ENCODE results near the gene ATP2C2.

The ATP2C2 gene

DNA sequence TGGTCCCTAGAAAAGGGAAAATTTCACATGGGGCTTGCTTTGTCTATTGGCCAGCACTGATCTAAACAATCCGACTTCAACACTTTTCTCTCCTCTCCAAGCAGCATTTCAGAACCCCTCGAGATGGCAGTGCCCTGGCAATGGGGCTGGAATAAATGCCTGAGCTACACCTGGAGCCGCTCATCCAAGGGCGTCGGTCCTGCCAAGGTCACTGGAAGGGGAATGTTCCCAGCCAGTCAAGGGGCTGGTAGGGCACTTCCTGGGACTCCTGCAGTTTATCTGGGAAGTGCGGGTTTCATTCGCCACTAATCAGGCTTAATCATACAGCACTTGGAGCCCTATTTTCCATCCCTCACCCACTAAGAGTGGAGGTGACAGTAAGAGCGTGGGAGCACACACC is 119.0 kb downstream of the ATP2C2 start:
- Histone ChIP-seq H4K8ac (ENCODE audit: low read length) (no peak overlapping the region), H2AFZ (ENCODE audit: low read depth, low read length) (no peak overlapping the region), H3K79me1 (replicated peaks; ENCODE audit: low read length, poor library complexity, severe bottlenecking) (peaks cover 8% of the 10 kb centered on the region), H3K4ac (ENCODE audit: low read depth in 1 of 2, low read length in 2 of 2) (no peak overlapping the region), H3K18ac (ENCODE audit: low read depth in 1 of 2, low read length in 2 of 2) (no peak overlapping the region), H3K27me3 (ENCODE audit: control insufficient read depth in 1 of 2, insufficient read depth in 1 of 2, low read length in 2 of 2) (no peaks in the 10 kb centered on the region), H2BK120ac (ENCODE audit: low read depth, low read length) (no peak overlapping the region), H2BK5ac (ENCODE audit: low read depth, low read length, poor library complexity, severe bottlenecking) (no peak overlapping the region), H3K23ac (ENCODE audit: low read length in 2 of 2) (no peak overlapping the region), H2BK15ac (ENCODE audit: low read depth, poor library complexity, severe bottlenecking) (no peak overlapping the region), H4K91ac (ENCODE audit: low read length) (no peak overlapping the region), H2BK12ac (ENCODE audit: low read length in 2 of 2) (no peak overlapping the region), H3K4me3 (ENCODE audit: insufficient read depth in 1 of 2, low read depth in 1 of 2, low read length in 2 of 2) (no peak overlapping the region), H2AK5ac (ENCODE audit: low read length, severe bottlenecking) (no peak overlapping the region), H3K9ac (ENCODE audit: low read length) (no peak overlapping the region), H3K4me2 (ENCODE audit: low read length, poor library complexity, severe bottlenecking) (no peak overlapping the region), H3K36me3 (ENCODE audit: control insufficient read depth in 1 of 2, insufficient read depth in 2 of 2, low read depth in 1 of 2, low read length in 2 of 2) (peaks cover 51 to 89% of the 10 kb centered on the region in 2 experiments), H3K9me3 (ENCODE audit: control insufficient read depth, low read length) (no peaks in the 10 kb centered on the region), H3K14ac (ENCODE audit: low read length in 2 of 2) (no peak overlapping the region), H3K4me1 (ENCODE audit: control insufficient read depth, insufficient read depth, low read depth, low read length) (no peaks in the 10 kb centered on the region), H3K27ac (ENCODE audit: low read length, poor library complexity, severe bottlenecking) (no peak overlapping the region)
- DNase-seq: no peak
- WGBS: 94% methylated on average over 8 of the region's 8 CpGs

GRCh38 chr16:84489131-84489530 is 120.8 kb downstream of the ATP2C2 start:
- Histone ChIP-seq H3K4me2 (ENCODE audit: low read length, poor library complexity, severe bottlenecking) (no peak overlapping the region), H3K79me1 (replicated peaks; ENCODE audit: low read length, poor library complexity, severe bottlenecking) (peaks cover 3% of the 10 kb centered on the region), H3K18ac (ENCODE audit: low read depth in 1 of 2, low read length in 2 of 2) (no peak overlapping the region), H2AFZ (ENCODE audit: low read depth, low read length) (no peak overlapping the region), H3K9ac (ENCODE audit: low read length) (no peak overlapping the region), H2BK12ac (ENCODE audit: low read length in 2 of 2) (no peak overlapping the region), H2BK120ac (ENCODE audit: low read depth, low read length) (no peak overlapping the region), H3K4me3 (ENCODE audit: insufficient read depth in 1 of 2, low read depth in 1 of 2, low read length in 2 of 2) (no peak overlapping the region), H4K91ac (ENCODE audit: low read length) (no peak overlapping the region), H3K23ac (ENCODE audit: low read length in 2 of 2) (no peak overlapping the region), H3K27ac (ENCODE audit: low read length, poor library complexity, severe bottlenecking) (no peak overlapping the region), H2BK5ac (ENCODE audit: low read depth, low read length, poor library complexity, severe bottlenecking) (no peak overlapping the region), H4K8ac (ENCODE audit: low read length) (no peak overlapping the region), H3K9me3 (ENCODE audit: control insufficient read depth, low read length) (no peaks in the 10 kb centered on the region), H2BK15ac (ENCODE audit: low read depth, poor library complexity, severe bottlenecking) (no peak overlapping the region), H2AK5ac (ENCODE audit: low read length, severe bottlenecking) (no peak overlapping the region), H3K27me3 (ENCODE audit: control insufficient read depth in 1 of 2, insufficient read depth in 1 of 2, low read length in 2 of 2) (no peaks in the 10 kb centered on the region), H3K36me3 (ENCODE audit: control insufficient read depth in 1 of 2, insufficient read depth in 2 of 2, low read depth in 1 of 2, low read length in 2 of 2) (peaks cover 35 to 87% of the 10 kb centered on the region in 2 experiments), H3K4me1 (ENCODE audit: control insufficient read depth, insufficient read depth, low read depth, low read length) (no peaks in the 10 kb centered on the region), H3K14ac (ENCODE audit: low read length in 2 of 2) (no peak overlapping the region), H3K4ac (ENCODE audit: low read depth in 1 of 2, low read length in 2 of 2) (no peak overlapping the region)
- 84% methylated on average over 8 of the region's 8 CpGs for WGBS
- DNase-seq: no peak

GRCh38 chr16:84495506-84495905 is 127.2 kb downstream of the ATP2C2 start:
- no peak overlapping the region for H4K91ac ChIP-seq (ENCODE audit: low read length)
- no peak overlapping the region for H2BK15ac ChIP-seq (ENCODE audit: low read depth, poor library complexity, severe bottlenecking)
- H3K23ac ChIP-seq (ENCODE audit: low read length in 2 of 2): no peak overlapping the region
- no peak overlapping the region for H3K14ac ChIP-seq (ENCODE audit: low read length in 2 of 2)
- no peak overlapping the region for H2BK120ac ChIP-seq (ENCODE audit: low read depth, low read length)
- peaks cover 33 to 94% of the 10 kb centered on the region in 2 experiments for H3K36me3 ChIP-seq (ENCODE audit: control insufficient read depth in 1 of 2, insufficient read depth in 2 of 2, low read depth in 1 of 2, low read length in 2 of 2)
- H3K27me3 ChIP-seq (ENCODE audit: control insufficient read depth in 1 of 2, insufficient read depth in 1 of 2, low read length in 2 of 2): no peaks in the 10 kb centered on the region
- H2BK12ac ChIP-seq (ENCODE audit: low read length in 2 of 2): no peak overlapping the region
- no peak overlapping the region for H3K9ac ChIP-seq (ENCODE audit: low read length)
- WGBS: 98% methylated on average over 11 of the region's 11 CpGs
- H3K27ac ChIP-seq (ENCODE audit: low read length, poor library complexity, severe bottlenecking): no peak overlapping the region
- no peak overlapping the region for H2BK5ac ChIP-seq (ENCODE audit: low read depth, low read length, poor library complexity, severe bottlenecking)
- H3K9me3 ChIP-seq (ENCODE audit: control insufficient read depth, low read length): no peaks in the 10 kb centered on the region
- no peak overlapping the region for H3K4ac ChIP-seq (ENCODE audit: low read depth in 1 of 2, low read length in 2 of 2)
- H2AFZ ChIP-seq (ENCODE audit: low read depth, low read length): no peak overlapping the region
- no peaks in the 10 kb centered on the region for H3K4me1 ChIP-seq (ENCODE audit: control insufficient read depth, insufficient read depth, low read depth, low read length)
- no peak overlapping the region for H2AK5ac ChIP-seq (ENCODE audit: low read length, severe bottlenecking)
- no peak overlapping the region for H4K8ac ChIP-seq (ENCODE audit: low read length)
- DNase-seq: no peak
- peaks cover 18% of the 10 kb centered on the region for H3K79me1 ChIP-seq (replicated peaks; ENCODE audit: low read length, poor library complexity, severe bottlenecking)
- no peak overlapping the region for H3K4me3 ChIP-seq (ENCODE audit: insufficient read depth in 1 of 2, low read depth in 1 of 2, low read length in 2 of 2)
- no peak overlapping the region for H3K18ac ChIP-seq (ENCODE audit: low read depth in 1 of 2, low read length in 2 of 2)
- H3K4me2 ChIP-seq (ENCODE audit: low read length, poor library complexity, severe bottlenecking): no peak overlapping the region

GRCh38 chr16:84496991-84497390 is 128.7 kb downstream of the ATP2C2 start:
- Histone ChIP-seq H3K4me1 (ENCODE audit: control insufficient read depth, insufficient read depth, low read depth, low read length) (peaks cover 10% of the 10 kb centered on the region), H3K18ac (ENCODE audit: low read depth in 1 of 2, low read length in 2 of 2) (no peak overlapping the region), H2BK120ac (ENCODE audit: low read depth, low read length) (no peak overlapping the region), H2AK5ac (ENCODE audit: low read length, severe bottlenecking) (no peak overlapping the region), H2BK12ac (ENCODE audit: low read length in 2 of 2) (no peak overlapping the region), H2AFZ (ENCODE audit: low read depth, low read length) (no peak overlapping the region), H3K27ac (ENCODE audit: low read length, poor library complexity, severe bottlenecking) (no peak overlapping the region), H3K23ac (ENCODE audit: low read length in 2 of 2) (no peak overlapping the region), H3K9ac (ENCODE audit: low read length) (no peak overlapping the region), H2BK5ac (ENCODE audit: low read depth, low read length, poor library complexity, severe bottlenecking) (no peak overlapping the region), H3K14ac (ENCODE audit: low read length in 2 of 2) (no peak overlapping the region), H3K36me3 (ENCODE audit: control insufficient read depth in 1 of 2, insufficient read depth in 2 of 2, low read depth in 1 of 2, low read length in 2 of 2) (peaks cover 42 to 92% of the 10 kb centered on the region in 2 experiments), H3K4me2 (ENCODE audit: low read length, poor library complexity, severe bottlenecking) (no peak overlapping the region), H3K79me1 (replicated peaks; ENCODE audit: low read length, poor library complexity, severe bottlenecking) (peaks cover 25% of the 10 kb centered on the region), H4K91ac (ENCODE audit: low read length) (no peak overlapping the region), H2BK15ac (ENCODE audit: low read depth, poor library complexity, severe bottlenecking) (no peak overlapping the region), H3K4me3 (ENCODE audit: insufficient read depth in 1 of 2, low read depth in 1 of 2, low read length in 2 of 2) (no peak overlapping the region), H3K27me3 (ENCODE audit: control insufficient read depth in 1 of 2, insufficient read depth in 1 of 2, low read length in 2 of 2) (no peaks in the 10 kb centered on the region), H4K8ac (ENCODE audit: low read length) (no peak overlapping the region), H3K4ac (ENCODE audit: low read depth in 1 of 2, low read length in 2 of 2) (no peak overlapping the region), H3K9me3 (ENCODE audit: control insufficient read depth, low read length) (no peaks in the 10 kb centered on the region)
- 100% methylated on average over 2 of the region's 3 CpGs for WGBS
- no peak for DNase-seq
